NCI-H1048 (cell line): ENCODE data around the gene FNBP1L.
"Not testable (repeated sequence)": the region's sequence is repeated elsewhere in the genome, so short reads cannot be mapped to it uniquely, and the experiment has no call there.

ENCODE experiments used
- DNase-seq: peaks from one replicate; lab custom pipeline; 2025; lab: John Stamatoyannopoulos, UW

FNBP1L gene

DNA sequence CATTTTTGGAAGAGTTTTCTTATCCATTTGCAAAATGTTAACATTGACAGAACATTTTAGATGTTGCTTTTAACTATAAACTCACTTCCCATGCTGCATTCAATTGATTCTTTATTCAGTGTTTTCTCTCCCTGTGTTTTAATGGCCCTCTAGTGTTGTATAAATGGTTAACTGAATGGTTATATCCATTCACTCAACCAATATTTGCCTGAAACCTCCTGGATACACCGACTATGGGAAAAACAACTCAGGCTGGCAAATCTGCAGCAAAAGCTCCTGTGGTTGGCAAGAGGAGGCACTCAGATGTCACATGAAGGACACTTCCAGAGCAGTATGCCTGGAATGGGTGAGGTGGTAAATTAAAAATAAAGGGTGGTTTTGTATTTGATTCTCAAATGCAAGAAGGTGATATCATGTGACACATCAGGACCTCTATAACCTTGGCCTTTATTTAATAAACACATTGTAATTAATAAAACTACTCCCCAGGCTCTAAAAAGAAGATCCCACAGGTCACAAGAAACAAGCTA, 126.1 kb downstream of the FNBP1L start:
- no peak for DNase-seq

DNA sequence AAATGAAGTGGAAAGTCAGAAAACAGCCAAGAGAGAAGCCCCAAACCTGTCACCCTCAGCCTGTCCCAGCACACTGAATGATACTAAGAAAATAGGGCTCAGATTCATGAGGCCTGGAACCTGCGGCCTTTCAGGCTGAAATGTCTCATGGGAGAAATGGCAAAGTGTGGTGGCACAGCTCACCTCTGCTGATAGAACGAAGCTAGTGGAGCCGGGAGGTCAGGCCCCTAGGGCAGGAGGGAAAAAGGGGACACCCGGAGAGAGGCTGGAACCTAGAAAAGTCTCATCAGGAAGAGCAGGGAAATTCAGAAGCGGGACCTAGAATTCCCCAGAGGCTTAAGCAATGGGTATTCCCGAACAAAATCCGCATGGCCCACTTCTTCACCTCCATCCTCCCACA, 126.6 kb downstream of the FNBP1L start:
- DNase-seq: no peak

GRCh38 chr1:93574991-93575390, 127.1 kb downstream of the FNBP1L start:
- DNase-seq: no peak

- no peak for DNase-seq
These were observed 127.8 kb downstream of the FNBP1L start for GRCh38 chr1:93575621-93576284.

DNA sequence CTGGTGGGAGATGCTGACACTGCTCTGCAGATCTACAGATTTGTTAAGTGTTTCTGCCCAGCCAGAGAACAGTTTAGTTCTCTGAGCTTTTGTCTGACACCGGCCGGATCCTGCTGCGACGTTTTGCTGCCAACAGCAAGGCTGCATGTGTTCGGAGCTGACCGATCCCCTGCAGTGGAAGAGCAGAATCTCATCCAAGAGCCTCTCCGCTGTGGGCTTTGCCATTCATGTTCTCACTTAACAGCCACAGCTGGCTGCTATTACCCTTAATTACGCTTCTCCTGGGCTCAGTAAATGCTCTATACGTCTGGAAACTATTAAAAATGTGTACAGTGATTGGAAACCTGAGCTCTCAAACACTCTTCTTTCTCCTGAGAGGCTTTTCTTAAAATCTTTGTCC, 128.4 kb downstream of the FNBP1L start:
- no peak for DNase-seq

DNA sequence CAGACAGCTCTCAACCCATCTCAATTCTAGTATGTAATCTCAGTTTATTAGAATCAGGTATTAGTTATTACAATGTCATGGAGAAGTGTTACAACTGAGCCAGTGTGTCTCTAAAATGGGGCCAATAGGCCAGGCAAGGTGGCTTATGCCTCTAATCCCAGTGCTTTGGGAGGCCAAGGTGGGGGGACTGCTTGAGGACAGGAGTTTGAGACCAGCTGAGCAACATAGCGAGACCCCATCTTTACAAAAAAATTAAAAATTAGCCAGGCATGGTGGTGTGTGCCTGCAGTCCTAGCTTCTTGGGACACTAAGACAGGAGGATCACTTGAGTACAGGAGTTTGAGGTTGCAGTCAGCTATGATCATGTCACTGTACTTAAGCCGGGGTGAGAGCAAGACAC, 128.8 kb downstream of the FNBP1L start:
- no peak for DNase-seq

- no peak for DNase-seq
These were observed 129.9 kb downstream of the FNBP1L start for GRCh38 chr1:93577536-93578432.

DNA sequence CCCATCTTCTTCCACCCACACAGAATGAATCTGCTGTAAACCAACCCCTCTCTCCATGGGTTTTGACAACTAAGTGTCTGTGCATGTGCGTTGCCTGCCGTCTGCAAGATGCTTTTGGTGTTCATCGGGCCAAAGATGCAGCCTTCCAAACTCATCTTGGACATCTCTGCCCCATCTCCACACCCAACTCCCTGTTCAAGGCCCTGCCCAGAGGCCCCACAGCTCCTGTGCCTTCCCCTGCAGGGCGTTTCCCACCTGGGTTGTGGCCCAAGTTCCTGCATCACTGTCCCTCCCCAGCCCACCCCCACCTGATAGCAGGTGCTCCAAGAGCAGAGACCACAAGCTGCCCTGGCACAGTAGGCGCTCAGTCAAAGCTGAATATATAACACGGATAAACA, 130.5 kb downstream of the FNBP1L start:
- DNase-seq: no peak

- DNase-seq: no peak
These were observed 131.2 kb downstream of the FNBP1L start for GRCh38 chr1:93578911-93579825.

GRCh38 chr1:93579891-93580290, 132.0 kb downstream of the FNBP1L start:
- DNase-seq: no peak

- DNase-seq: no peak
These were observed 134.3 kb downstream of the FNBP1L start for GRCh38 chr1:93581917-93582850.

- DNase-seq: no peak
These were observed 136.5 kb downstream of the FNBP1L start for GRCh38 chr1:93584261-93585003.

- DNase-seq: no peak
These were observed 137.4 kb downstream of the FNBP1L start for GRCh38 chr1:93585059-93585966.

DNA sequence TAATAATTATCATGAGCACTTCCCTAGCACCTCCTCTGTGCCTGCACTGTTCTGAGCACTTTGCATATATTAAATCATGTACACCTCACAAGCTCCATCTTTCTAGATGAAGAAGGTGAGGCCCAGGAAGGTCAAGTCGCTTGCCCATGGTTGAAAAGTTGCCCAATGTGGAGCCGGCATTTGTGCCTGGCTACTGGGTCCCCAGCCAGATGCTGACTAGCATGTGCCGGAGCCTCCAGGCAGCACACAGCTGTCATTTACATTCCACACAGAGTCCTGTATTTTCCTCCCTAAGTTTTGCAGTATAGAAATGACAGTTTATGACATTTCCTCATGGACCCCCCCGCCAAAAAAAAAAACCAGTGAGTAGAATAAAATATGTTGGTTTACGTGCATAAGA, 139.4 kb downstream of the FNBP1L start:
- DNase-seq: no peak

- no peak for DNase-seq
These were observed 140.3 kb downstream of the FNBP1L start for GRCh38 chr1:93588206-93588605.

DNA sequence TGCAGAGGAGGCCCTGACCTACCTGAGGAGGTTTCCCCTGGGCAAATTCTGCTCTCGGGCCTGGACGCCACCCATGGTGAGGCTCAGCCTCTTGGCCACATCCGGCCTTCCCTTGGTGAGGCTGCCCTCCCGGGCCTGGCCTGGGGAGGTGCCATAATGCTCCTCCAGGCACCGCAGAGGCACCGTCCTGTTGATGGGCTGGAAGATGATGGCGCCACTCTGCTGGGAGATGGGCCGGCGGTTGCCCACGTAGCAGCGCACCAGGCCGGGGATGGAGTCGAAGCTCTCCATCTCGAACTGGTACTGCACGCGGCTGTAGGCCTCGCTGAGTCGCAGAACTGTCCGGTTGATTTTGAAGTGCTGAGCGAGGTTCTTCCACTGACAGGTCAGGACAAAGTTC, 141.0 kb downstream of the FNBP1L start:
- no peak for DNase-seq

- not testable (repeated sequence) for DNase-seq
These were observed 143.4 kb downstream of the FNBP1L start for GRCh38 chr1:93591291-93591675.

GRCh38 chr1:93591676-93592550, 144.0 kb downstream of the FNBP1L start:
- no peak for DNase-seq
